ENCODE results near the gene SS18L1.

SS18L1 gene

GRCh38 chr20:62163986-62164762 is 20.6 kb downstream of the SS18L1 start:
- 99% methylated on average over 23 of the region's 29 CpGs for WGBS (ENCODE audit: insufficient coverage)
- CTCF ChIA-PET = interaction anchor here (1.1 to 1.4 kb wide), 3 partner anchors 12 to 33 kb away, joined by 3 read pairs; no protein-coding TSS in a partner anchor

DNA sequence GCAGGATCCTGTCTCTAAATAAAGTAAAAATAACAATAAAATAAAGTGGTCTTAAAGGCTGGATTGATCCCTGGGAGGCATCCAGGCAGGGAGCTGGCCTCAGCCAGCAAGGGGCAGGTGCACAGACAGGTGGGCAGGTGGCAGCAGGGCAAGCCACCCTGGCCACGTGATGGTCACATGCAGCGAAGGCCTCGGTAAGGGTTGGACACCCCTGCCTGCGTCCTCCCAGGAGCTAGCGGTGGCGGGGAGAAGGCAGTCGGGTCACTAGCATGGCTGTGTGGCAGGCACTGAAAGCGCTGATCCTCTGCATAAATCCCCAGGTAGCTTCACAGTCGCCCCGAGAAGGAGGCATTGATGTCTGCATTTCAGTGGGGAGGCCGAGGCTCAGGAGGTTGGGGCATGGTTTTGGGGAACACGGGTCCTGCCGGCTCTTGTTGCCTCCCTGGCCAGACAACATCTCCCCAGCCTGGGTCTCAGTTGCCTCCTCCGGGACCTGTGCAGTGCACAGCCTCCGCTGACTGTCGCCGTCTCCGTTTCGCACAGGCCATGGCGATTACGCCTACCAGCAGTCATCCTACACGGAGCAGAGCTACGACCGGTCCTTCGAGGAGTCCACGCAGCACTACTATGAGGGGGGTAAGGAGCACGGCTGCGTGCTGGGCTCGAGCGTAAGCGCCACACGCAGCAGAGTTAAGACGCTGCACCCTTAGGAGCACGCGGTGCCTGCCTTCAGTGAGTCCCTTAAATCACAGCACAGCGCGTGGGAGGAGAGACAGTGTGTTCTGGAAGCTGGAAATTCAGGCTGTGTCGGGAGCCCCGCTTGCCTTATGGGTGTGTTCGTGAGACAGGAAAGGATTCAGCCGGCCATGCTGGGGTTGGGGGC is 21.6 kb downstream of the SS18L1 start:
- Histone ChIP-seq H3K27me3 (replicated peaks in 2 of 5; ENCODE audit: control insufficient read depth in 4 of 5, insufficient read depth in 5 of 5, low read length in 4 of 5) (no peaks in the 10 kb centered on the region), H3K36me3 (ENCODE audit: control insufficient read depth in 4 of 4, insufficient read depth in 4 of 4, low read length in 3 of 4) (peaks cover 4 to 80% (median 51%) of the 10 kb centered on the region in 4 experiments), H3K9me3 (ENCODE audit: control extremely low read depth in 1 of 5, control insufficient read depth in 4 of 5, insufficient read depth in 2 of 5, low read depth in 1 of 5, low read length in 4 of 5) (no peaks in the 10 kb centered on the region), H3K4me1 (ENCODE audit: control extremely low read depth in 1 of 4, control insufficient read depth in 4 of 4, insufficient read depth in 4 of 4, low read length in 3 of 4) (no peaks in the 10 kb centered on the region), H3K27ac (ENCODE audit: insufficient read depth in 1 of 2, low read depth in 1 of 2, low read length in 2 of 2, poor library complexity in 1 of 2, severe bottlenecking in 2 of 2) (no peak overlapping the region), H3K4me3 (ENCODE audit: control insufficient read depth in 1 of 7, extremely low read depth in 1 of 7, insufficient read depth in 4 of 7, low read depth in 2 of 7, low read length in 6 of 7) (no peak overlapping the region)
- ChIA-PET POLR2A (no interaction called here), CTCF (interaction anchor here (0.8 to 1.5 kb wide), 4 partner anchors 9 to 27 kb away, joined by 3 to 5 read pairs (median 3); no protein-coding TSS in a partner anchor)
- DNase-seq = no peak
- WGBS (ENCODE audit: insufficient coverage) = 98% methylated on average over 39 of the region's 41 CpGs

More at GRCh38 chr20:62163986-62164762, 20.6 kb downstream of the SS18L1 start:
- Histone ChIP-seq H3K27me3 (replicated peaks in 2 of 5; ENCODE audit: control insufficient read depth in 4 of 5, insufficient read depth in 5 of 5, low read length in 4 of 5) (no peaks in the 10 kb centered on the region), H3K4me3 (ENCODE audit: control insufficient read depth in 1 of 7, extremely low read depth in 1 of 7, insufficient read depth in 4 of 7, low read depth in 2 of 7, low read length in 6 of 7) (no peak overlapping the region), H3K36me3 (ENCODE audit: control insufficient read depth in 4 of 4, insufficient read depth in 4 of 4, low read length in 3 of 4) (peaks cover 4 to 82% (median 55%) of the 10 kb centered on the region in 4 experiments), H3K27ac (ENCODE audit: insufficient read depth in 1 of 2, low read depth in 1 of 2, low read length in 2 of 2, poor library complexity in 1 of 2, severe bottlenecking in 2 of 2) (no peak overlapping the region), H3K9me3 (ENCODE audit: control extremely low read depth in 1 of 5, control insufficient read depth in 4 of 5, insufficient read depth in 2 of 5, low read depth in 1 of 5, low read length in 4 of 5) (no peaks in the 10 kb centered on the region), H3K4me1 (ENCODE audit: control extremely low read depth in 1 of 4, control insufficient read depth in 4 of 4, insufficient read depth in 4 of 4, low read length in 3 of 4) (no peaks in the 10 kb centered on the region)
- POLR2A ChIA-PET = no interaction called here
- DNase-seq = no peak

DNA sequence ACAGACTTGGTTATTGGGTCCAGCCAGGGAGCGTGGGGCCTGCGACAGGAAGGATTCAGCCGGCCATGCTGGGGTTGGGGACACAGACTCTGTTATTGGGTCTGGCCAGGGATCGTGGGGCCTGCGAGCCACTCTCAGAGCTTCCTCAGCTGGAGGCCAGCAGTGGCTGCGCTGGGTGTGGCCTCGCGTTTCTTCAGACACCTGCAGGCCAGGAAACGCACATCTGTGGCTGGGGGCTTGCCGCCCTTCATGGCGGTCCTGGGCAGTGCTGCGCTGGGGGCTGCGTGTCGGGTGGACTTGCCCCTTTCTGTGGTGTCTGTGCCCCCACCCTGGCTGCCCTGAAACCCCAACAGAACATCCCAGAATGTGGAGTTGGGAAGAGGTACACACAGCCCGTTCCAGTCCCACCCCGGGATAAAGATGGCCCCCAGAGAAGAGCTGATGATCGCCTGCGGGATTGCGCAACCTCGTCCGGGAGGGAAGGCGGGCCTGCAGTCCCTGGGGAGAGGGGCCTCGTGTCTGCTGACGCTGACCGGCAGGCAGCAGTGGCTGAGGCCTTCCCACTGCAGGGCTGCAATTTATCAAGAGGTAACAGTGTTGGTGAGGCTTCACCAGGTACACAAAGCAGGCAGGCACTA is 22.3 kb downstream of the SS18L1 start:
- no peak for DNase-seq
- no peaks in the 10 kb centered on the region for H3K4me1 ChIP-seq (ENCODE audit: control extremely low read depth in 1 of 4, control insufficient read depth in 4 of 4, insufficient read depth in 4 of 4, low read length in 3 of 4)
- ChIA-PET POLR2A (interaction anchor here (0.6 kb wide), 1 partner anchor 298 kb away, joined by 3 read pairs; no protein-coding TSS in a partner anchor), CTCF (interaction anchor here (0.8 to 1.5 kb wide), 2 partner anchors 10 to 20 kb away, joined by 3 to 5 read pairs; no protein-coding TSS in a partner anchor)
- 95% methylated on average over 18 of the region's 25 CpGs for WGBS (ENCODE audit: insufficient coverage)
- H3K4me3 ChIP-seq (ENCODE audit: control insufficient read depth in 1 of 7, extremely low read depth in 1 of 7, insufficient read depth in 4 of 7, low read depth in 2 of 7, low read length in 6 of 7) = no peak overlapping the region
- peaks cover 4 to 78% (median 48%) of the 10 kb centered on the region in 4 experiments for H3K36me3 ChIP-seq (ENCODE audit: control insufficient read depth in 4 of 4, insufficient read depth in 4 of 4, low read length in 3 of 4)
- no peaks in the 10 kb centered on the region for H3K9me3 ChIP-seq (ENCODE audit: control extremely low read depth in 1 of 5, control insufficient read depth in 4 of 5, insufficient read depth in 2 of 5, low read depth in 1 of 5, low read length in 4 of 5)
- H3K27me3 ChIP-seq (replicated peaks in 2 of 5; ENCODE audit: control insufficient read depth in 4 of 5, insufficient read depth in 5 of 5, low read length in 4 of 5) = no peaks in the 10 kb centered on the region
- no peak overlapping the region for H3K27ac ChIP-seq (ENCODE audit: insufficient read depth in 1 of 2, low read depth in 1 of 2, low read length in 2 of 2, poor library complexity in 1 of 2, severe bottlenecking in 2 of 2)

DNA sequence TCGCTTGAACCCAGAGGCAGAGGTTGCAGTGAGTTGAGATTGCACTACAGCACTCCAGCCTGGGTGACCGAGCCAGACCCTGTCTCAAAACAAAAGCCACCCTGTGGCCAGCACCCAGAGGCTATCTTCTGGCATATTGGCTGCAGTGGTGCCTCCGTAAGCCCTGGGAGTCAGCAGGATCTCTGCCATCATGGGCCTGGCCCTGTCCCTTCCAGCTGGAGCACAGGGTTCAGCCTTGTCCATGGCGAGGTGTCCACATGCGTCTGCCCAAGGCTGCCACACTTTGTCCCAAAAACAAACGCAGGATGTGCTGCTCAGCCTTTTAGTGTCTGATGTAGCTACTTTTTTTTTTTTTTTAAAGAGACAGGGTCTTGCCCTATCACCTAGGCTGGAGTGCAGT is 23.9 kb downstream of the SS18L1 start:
- Histone ChIP-seq H3K36me3 (ENCODE audit: control insufficient read depth in 4 of 4, insufficient read depth in 4 of 4, low read length in 3 of 4) (peaks cover 4 to 66% (median 42%) of the 10 kb centered on the region in 4 experiments), H3K27me3 (replicated peaks in 2 of 5; ENCODE audit: control insufficient read depth in 4 of 5, insufficient read depth in 5 of 5, low read length in 4 of 5) (no peaks in the 10 kb centered on the region), H3K4me1 (ENCODE audit: control extremely low read depth in 1 of 4, control insufficient read depth in 4 of 4, insufficient read depth in 4 of 4, low read length in 3 of 4) (no peaks in the 10 kb centered on the region), H3K27ac (ENCODE audit: insufficient read depth in 1 of 2, low read depth in 1 of 2, low read length in 2 of 2, poor library complexity in 1 of 2, severe bottlenecking in 2 of 2) (no peak overlapping the region), H3K9me3 (ENCODE audit: control extremely low read depth in 1 of 5, control insufficient read depth in 4 of 5, insufficient read depth in 2 of 5, low read depth in 1 of 5, low read length in 4 of 5) (no peaks in the 10 kb centered on the region), H3K4me3 (ENCODE audit: control insufficient read depth in 1 of 7, extremely low read depth in 1 of 7, insufficient read depth in 4 of 7, low read depth in 2 of 7, low read length in 6 of 7) (no peak overlapping the region)
- no peak for DNase-seq
- POLR2A ChIA-PET = interaction anchor here (0.6 kb wide), 1 partner anchor 20 kb away, joined by 4 read pairs; no protein-coding TSS in a partner anchor
- 94% methylated on average over 4 of the region's 6 CpGs for WGBS (ENCODE audit: insufficient coverage)
- CTCF ChIA-PET = interaction anchor here (1.0 to 1.1 kb wide), 2 partner anchors 9 to 139 kb away, joined by 3 to 4 read pairs; no protein-coding TSS in a partner anchor

- no peak overlapping the region for H3K4me3 ChIP-seq (ENCODE audit: control insufficient read depth in 1 of 7, extremely low read depth in 1 of 7, insufficient read depth in 4 of 7, low read depth in 2 of 7, low read length in 6 of 7)
- H3K27me3 ChIP-seq (replicated peaks in 2 of 5; ENCODE audit: control insufficient read depth in 4 of 5, insufficient read depth in 5 of 5, low read length in 4 of 5) = no peaks in the 10 kb centered on the region
- H3K36me3 ChIP-seq (ENCODE audit: control insufficient read depth in 4 of 4, insufficient read depth in 4 of 4, low read length in 3 of 4) = peaks cover 4 to 64% (median 40%) of the 10 kb centered on the region in 4 experiments
- no peak for DNase-seq
- 100% methylated on average over 4 of the region's 4 CpGs for WGBS (ENCODE audit: insufficient coverage)
- H3K27ac ChIP-seq (ENCODE audit: insufficient read depth in 1 of 2, low read depth in 1 of 2, low read length in 2 of 2, poor library complexity in 1 of 2, severe bottlenecking in 2 of 2) = no peak overlapping the region
- POLR2A ChIA-PET = no interaction called here
- no peaks in the 10 kb centered on the region for H3K9me3 ChIP-seq (ENCODE audit: control extremely low read depth in 1 of 5, control insufficient read depth in 4 of 5, insufficient read depth in 2 of 5, low read depth in 1 of 5, low read length in 4 of 5)
- H3K4me1 ChIP-seq (ENCODE audit: control extremely low read depth in 1 of 4, control insufficient read depth in 4 of 4, insufficient read depth in 4 of 4, low read length in 3 of 4) = no peaks in the 10 kb centered on the region
- CTCF ChIA-PET = interaction anchor here (1.0 kb wide), 1 partner anchor 139 kb away, joined by 3 read pairs; no protein-coding TSS in a partner anchor
Observed at GRCh38 chr20:62168061-62168460, 24.5 kb downstream of the SS18L1 start.

GRCh38 chr20:62168890-62169435 is 25.4 kb downstream of the SS18L1 start:
- 98% methylated on average over 15 of the region's 23 CpGs for WGBS (ENCODE audit: insufficient coverage)
- H3K4me3 ChIP-seq (ENCODE audit: control insufficient read depth in 1 of 7, extremely low read depth in 1 of 7, insufficient read depth in 4 of 7, low read depth in 2 of 7, low read length in 6 of 7) = no peak overlapping the region
- POLR2A ChIA-PET = no interaction called here
- peaks cover 4 to 55% (median 37%) of the 10 kb centered on the region in 4 experiments for H3K36me3 ChIP-seq (ENCODE audit: control insufficient read depth in 4 of 4, insufficient read depth in 4 of 4, low read length in 3 of 4)
- no peak for DNase-seq
- no peak overlapping the region for H3K27ac ChIP-seq (ENCODE audit: insufficient read depth in 1 of 2, low read depth in 1 of 2, low read length in 2 of 2, poor library complexity in 1 of 2, severe bottlenecking in 2 of 2)
- no peaks in the 10 kb centered on the region for H3K9me3 ChIP-seq (ENCODE audit: control extremely low read depth in 1 of 5, control insufficient read depth in 4 of 5, insufficient read depth in 2 of 5, low read depth in 1 of 5, low read length in 4 of 5)
- CTCF ChIA-PET = interaction anchor here (0.7 kb wide), 1 partner anchor 9 kb away, joined by 3 read pairs; no protein-coding TSS in a partner anchor
- H3K4me1 ChIP-seq (ENCODE audit: control extremely low read depth in 1 of 4, control insufficient read depth in 4 of 4, insufficient read depth in 4 of 4, low read length in 3 of 4) = no peaks in the 10 kb centered on the region
- H3K27me3 ChIP-seq (replicated peaks in 2 of 5; ENCODE audit: control insufficient read depth in 4 of 5, insufficient read depth in 5 of 5, low read length in 4 of 5) = no peaks in the 10 kb centered on the region
